IMR-90 (cell line): Measurements from ENCODE around the gene HOTAIR. TPM values are rescaled to one million over a fixed set of nuclear protein-coding genes. Genes with fewer than 3 reads are reported as not detected.

Source experiments
- ATAC-seq: fragments of 200-7000 bp; cut with Tn5 transposase; 2 replicates; pipeline ENCODE4 v1.9.1; 2020; ENCODE audit warnings: low read depth, mild to moderate bottlenecking, moderate library complexity
- BruUV-seq: library from RNA; stranded (reverse); fragments of 400-500 nt; replicated peaks from 2 replicates; lab custom pipeline; 2021; lab: Mats Ljungman, UMichigan
- CTCF ChIA-PET: fragments of 300-600 bp; formaldehyde crosslinking; extraction: SDS; loops from one replicate; lab custom pipeline; 2021; ENCODE audit warnings: antibody characterized with exemption; lab: Yijun Ruan, JAX
- POLR2A ChIA-PET: fragments of 300-600 bp; sonication (Branson Sonifier 250); formaldehyde crosslinking; loops from one replicate; lab custom pipeline; 2022; ENCODE audit warnings: antibody characterized with exemption; ENCODE audit not compliant: unreplicated experiment; lab: Charles Lee
- DNase-seq: peaks from one replicate; pipeline ENCODE4 v3.0.0; 2013
- H2AFZ ChIP-seq: replicated peaks from 2 replicates; pipeline ENCODE3; 2013; ENCODE audit warnings: low read length, mild to moderate bottlenecking; ENCODE audit not compliant: poor library complexity
- H2AK5ac ChIP-seq: 2 replicates; pipeline ENCODE4 v1.6.1; 2013; ENCODE audit warnings: low read depth, low read length, inconsistent platforms
- H2AK9ac ChIP-seq: replicated peaks from 2 replicates; pipeline ENCODE3; 2013; ENCODE audit warnings: mild to moderate bottlenecking, low read depth, low read length, moderate library complexity; ENCODE audit not compliant: poor library complexity
- H2BK120ac ChIP-seq: 2 replicates; pipeline ENCODE4 v1.6.1; 2013; ENCODE audit warnings: low read depth, low read length, inconsistent platforms
- H2BK15ac ChIP-seq: 3 replicates; pipeline ENCODE4 v1.6.1; 2013; ENCODE audit warnings: low read depth, low read length, inconsistent platforms
- H2BK20ac ChIP-seq: 2 replicates; pipeline ENCODE4 v1.6.1; 2013; ENCODE audit warnings: low read depth, mild to moderate bottlenecking, inconsistent platforms, low read length, moderate library complexity
- H2BK5ac ChIP-seq: 2 replicates; pipeline ENCODE4 v1.6.1; 2013; ENCODE audit warnings: mild to moderate bottlenecking, low read depth, low read length, inconsistent platforms; ENCODE audit not compliant: poor library complexity, severe bottlenecking
- H3K14ac ChIP-seq: replicated peaks from 2 replicates; pipeline ENCODE4 v1.6.1; 2013; ENCODE audit warnings: low read depth, low read length, inconsistent platforms
- H3K18ac ChIP-seq: 2 replicates; pipeline ENCODE4 v1.6.1; 2013; ENCODE audit warnings: low read depth, low read length, control low read depth
- H3K23ac ChIP-seq: 2 replicates; pipeline ENCODE4 v1.6.1; 2013; ENCODE audit warnings: low read depth, low read length, inconsistent platforms
- H3K27ac ChIP-seq: 2 replicates; pipeline ENCODE4 v1.5.1; 2013; ENCODE audit warnings: mild to moderate bottlenecking, control low read depth, low read length; ENCODE audit not compliant: insufficient read depth
- H3K27me3 ChIP-seq: 2 replicates; pipeline ENCODE4 v1.6.1; 2013; ENCODE audit warnings: low read length; ENCODE audit not compliant: control insufficient read depth, insufficient read depth
- H3K36me3 ChIP-seq: 2 replicates; pipeline ENCODE4 v1.6.1; 2013; ENCODE audit warnings: low read length, mixed read lengths; ENCODE audit not compliant: control insufficient read depth, insufficient read depth
- H3K4ac ChIP-seq: 2 replicates; pipeline ENCODE4 v1.6.1; 2013; ENCODE audit warnings: low read depth, low read length, inconsistent platforms
- H3K4me1 ChIP-seq: 2 replicates; pipeline ENCODE4 v1.6.1; 2013; ENCODE audit warnings: low read length, mixed read lengths; ENCODE audit not compliant: control insufficient read depth, insufficient read depth
- H3K4me2 ChIP-seq: 2 replicates; pipeline ENCODE4 v1.6.1; 2013; ENCODE audit warnings: low read depth, mild to moderate bottlenecking, control low read depth, low read length, moderate library complexity
- H3K4me3 ChIP-seq: 2 replicates; pipeline ENCODE4 v1.5.1; 2013; ENCODE audit warnings: low read depth, mild to moderate bottlenecking, control low read depth, low read length, moderate library complexity; ENCODE audit not compliant: insufficient read depth
- H3K56ac ChIP-seq: 2 replicates; pipeline ENCODE4 v1.6.1; 2013; ENCODE audit warnings: low read length, inconsistent platforms; ENCODE audit not compliant: insufficient read depth; ENCODE audit errors: extremely low read depth
- H3K79me1 ChIP-seq, 2 experiments: 2 replicates each; pipeline ENCODE4 v1.6.1; 2013; ENCODE audit warnings: low read length in 2 of 2, inconsistent platforms in 1 of 2, low read depth in 1 of 2
- H3K9ac ChIP-seq: 2 replicates; pipeline ENCODE4 v1.6.1; 2013; ENCODE audit warnings: low read depth, low read length, control low read depth
- H3K9me1 ChIP-seq: 2 replicates; pipeline ENCODE4 v1.6.1; 2013; ENCODE audit warnings: low read length, inconsistent platforms; ENCODE audit not compliant: insufficient read depth
- H3K9me3 ChIP-seq: 2 replicates; pipeline ENCODE4 v1.6.1; 2013; ENCODE audit warnings: low read length; ENCODE audit not compliant: control insufficient read depth, insufficient read depth
- H4K20me1 ChIP-seq: 2 replicates; pipeline ENCODE4 v1.6.1; 2013; ENCODE audit warnings: low read length, inconsistent platforms; ENCODE audit not compliant: insufficient read depth
- H4K5ac ChIP-seq: 2 replicates; pipeline ENCODE4 v1.6.1; 2013; ENCODE audit warnings: mild to moderate bottlenecking, low read depth, low read length, control low read depth
- H4K8ac ChIP-seq, 2 experiments: 2 replicates each; pipeline ENCODE4 v1.6.1; 2013; ENCODE audit warnings: low read depth in 2 of 2, low read length in 2 of 2, control low read depth in 1 of 2, inconsistent platforms in 1 of 2
- H4K91ac ChIP-seq: 2 replicates; pipeline ENCODE4 v1.6.1; 2013; ENCODE audit warnings: low read depth, low read length, inconsistent platforms; ENCODE audit not compliant: insufficient read depth
- BHLHE40 ChIP-seq: fragments of 150-350 bp; IDR thresholded peaks from 2 replicates; pipeline ENCODE4 v1.6.1; 2016; ENCODE audit warnings: mild to moderate bottlenecking, low read depth, low read length
- CEBPB ChIP-seq: IDR thresholded peaks from 2 replicates; pipeline ENCODE4 v1.6.1; 2012; ENCODE audit warnings: low read depth, low read length, improper control_type of control experiment
- MAZ ChIP-seq: IDR thresholded peaks from 2 replicates; pipeline ENCODE4 v1.6.1; 2012; ENCODE audit warnings: low read depth, mild to moderate bottlenecking, low read length, improper control_type of control experiment, moderate library complexity, borderline replicate concordance
- MXI1 ChIP-seq: IDR thresholded peaks from 2 replicates; pipeline ENCODE4 v1.6.1; 2012; ENCODE audit warnings: low read depth, mild to moderate bottlenecking, low read length, moderate library complexity, borderline replicate concordance
- NFE2L2 ChIP-seq: fragments of 150-350 bp; IDR thresholded peaks from 2 replicates; pipeline ENCODE4 v1.6.1; 2016; ENCODE audit warnings: low read depth, mild to moderate bottlenecking, low read length
- POLR2A ChIP-seq: IDR thresholded peaks from 2 replicates; pipeline ENCODE4 v1.6.1; 2012; ENCODE audit warnings: mild to moderate bottlenecking, low read depth, low read length
- RAD21 ChIP-seq: IDR thresholded peaks from 2 replicates; pipeline ENCODE4 v1.6.1; 2012; ENCODE audit warnings: low read length, improper control_type of control experiment
- SMC3 ChIP-seq: fragments of 150-350 bp; IDR thresholded peaks from 2 replicates; pipeline ENCODE4 v1.6.1; 2016; ENCODE audit warnings: low read depth, mild to moderate bottlenecking, antibody characterized with exemption, low read length, moderate library complexity
- USF2 ChIP-seq: fragments of 150-350 bp; IDR thresholded peaks from 2 replicates; pipeline ENCODE4 v1.6.1; 2017; ENCODE audit warnings: mild to moderate bottlenecking, antibody characterized with exemption, low read length, low read depth
- WGBS, 2 experiments: methylation state at CpG; one replicate each; pipeline versions ENCODE4 v1.1.5 to v1.1.7; 2013; ENCODE audit warnings: missing lambda C conversion rate in 2 of 2; ENCODE audit not compliant: insufficient read length in 1 of 2; ENCODE audit errors: extremely low coverage in 2 of 2; 5-methylcytosine and 5-hydroxymethylcytosine counted together
- dilution Hi-C: fragments of 300-500 bp; cut with HindIII; formaldehyde crosslinking; loops from one replicate; pipeline ENCODE4 v1.14.3; 2018; ENCODE audit warnings: low sequenced_read_pairs; ENCODE audit not compliant: unreplicated experiment
- in situ Hi-C: fragments of 300-500 bp; cut with MboI; formaldehyde crosslinking; loops from 3 replicates; pipeline ENCODE4 v1.14.3; 2019; ENCODE audit warnings: low sequenced_read_pairs, inconsistent platforms, mixed read lengths
- intact Hi-C: fragments of 100-400 bp; cut with micrococcal nuclease; formaldehyde crosslinking; loops from 2 replicates; pipeline ENCODE4 v1.10.0; 2022
- polyA plus RNA-seq, 3 experiments: library from polyadenylated mRNA; depleted of rRNA; stranded (reverse); fragments of >200 nt; gene quantifications; 2 replicates each; pipeline ENCODE4 v1.2.3, GENCODE V29; 2012; ENCODE audit warnings: low replicate concordance in 1 of 3
- total RNA-seq: library from RNA; depleted of rRNA; stranded (reverse); fragments of >200 nt; gene quantifications from 2 replicates; pipeline ENCODE4 v1.2.3, GENCODE V29; 2012

Gene HOTAIR
- total and polyA plus RNA-seq, 2 of the 4 experiments (the other 2 are of a cell fraction): not detected

- no TSS peak for BruUV-seq
- H3K36me3 ChIP-seq: no peaks in the 10 kb centered on the region
- no peaks in the 10 kb centered on the region for H3K9me1 ChIP-seq
- H3K4me1 ChIP-seq: no peaks in the 10 kb centered on the region
- no peak overlapping the region for H2AFZ ChIP-seq
- POLR2A ChIA-PET: no interaction called here
- H3K27ac ChIP-seq: no peak overlapping the region
- H4K5ac ChIP-seq: no peak overlapping the region
- H3K79me1 ChIP-seq: no peaks in the 10 kb centered on the region
- no peak overlapping the region for H3K14ac ChIP-seq
- no peak overlapping the region for H2BK20ac ChIP-seq
- no peak overlapping the region for H3K18ac ChIP-seq
- H3K4me3 ChIP-seq: no peak overlapping the region
- H4K20me1 ChIP-seq: no peaks in the 10 kb centered on the region
- no peak overlapping the region for H2BK120ac ChIP-seq
- ATAC-seq (no peak), DNase-seq (no peak)
- dilution Hi-C loops (no loop called here), intact Hi-C loops (no loop called here), in situ Hi-C loops (no loop called here)
- peaks cover 96% of the 10 kb centered on the region for H3K27me3 ChIP-seq
- no peak overlapping the region for H3K4me2 ChIP-seq
- H2BK5ac ChIP-seq: no peak overlapping the region
- no peak overlapping the region for H2BK15ac ChIP-seq
- no peak overlapping the region for H2AK5ac ChIP-seq
- H3K56ac ChIP-seq: no peak overlapping the region
- no peak overlapping the region for H3K4ac ChIP-seq
- peaks cover 3% of the 10 kb centered on the region for H3K9me3 ChIP-seq
- H4K91ac ChIP-seq: no peak overlapping the region
- WGBS, 2 experiments: 3% methylated on average over 46 of the region's 86 CpGs; no CpG with 5 or more reads in 1 of the 2 experiments
- CTCF ChIA-PET: no interaction called here
- no peak overlapping the region for H3K23ac ChIP-seq
- H3K9ac ChIP-seq: no peak overlapping the region
- no peak overlapping the region for H4K8ac ChIP-seq
- TF ChIP-seq BHLHE40 (no peak), MXI1 (no peak), SMC3 (no peak), USF2 (no peak), MAZ (no peak), NFE2L2 (no peak), RAD21 (no peak), POLR2A (no peak), CEBPB (no peak)
- H2AK9ac ChIP-seq: no peak overlapping the region
These were observed 19.5 kb downstream of the HOTAIR start for GRCh38 chr12:53955036-53955775.
